Measurements from ENCODE around the gene TNIK. TPM values are rescaled to one million over a fixed set of nuclear protein-coding genes. Genes with fewer than 3 reads are reported as not detected.
"Not testable (repeated sequence)": the region's sequence is repeated elsewhere in the genome, so short reads cannot be mapped to it uniquely, and the experiment has no call there.

TNIK gene
- total RNA-seq, 1 donor: 49.8 TPM

GRCh38 chr3:171459137-171459941 lies 866 bp downstream of the TNIK start:
- H3K9me3 ChIP-seq (ENCODE audit: low read depth, low read length): no peaks in the 10 kb centered on the region
- peaks cover 19% of the 10 kb centered on the region for H3K27me3 ChIP-seq (ENCODE audit: insufficient read depth, low read length)
- peak overlapping the region; percentile 77 for H3K4me3 ChIP-seq (ENCODE audit: low read length)
- H3K4me1 ChIP-seq (ENCODE audit: insufficient read depth, low read length): peaks cover 41% of the 10 kb centered on the region

GRCh38 chr3:171458864-171459136 lies 1.4 kb downstream of the TNIK start:
- Histone ChIP-seq H3K4me1 (ENCODE audit: insufficient read depth, low read length) (peaks cover 41% of the 10 kb centered on the region), H3K4me3 (ENCODE audit: low read length) (peak overlapping the region; percentile 77), H3K9me3 (ENCODE audit: low read depth, low read length) (no peaks in the 10 kb centered on the region), H3K27me3 (ENCODE audit: insufficient read depth, low read length) (peaks cover 19% of the 10 kb centered on the region)

GRCh38 chr3:171458071-171458863 lies 1.9 kb downstream of the TNIK start:
- Histone ChIP-seq H3K27me3 (ENCODE audit: insufficient read depth, low read length) (peaks cover 19% of the 10 kb centered on the region), H3K4me3 (ENCODE audit: low read length) (peak overlapping the region; percentile 77), H3K4me1 (ENCODE audit: insufficient read depth, low read length) (peaks cover 41% of the 10 kb centered on the region), H3K9me3 (ENCODE audit: low read depth, low read length) (no peaks in the 10 kb centered on the region)

DNA sequence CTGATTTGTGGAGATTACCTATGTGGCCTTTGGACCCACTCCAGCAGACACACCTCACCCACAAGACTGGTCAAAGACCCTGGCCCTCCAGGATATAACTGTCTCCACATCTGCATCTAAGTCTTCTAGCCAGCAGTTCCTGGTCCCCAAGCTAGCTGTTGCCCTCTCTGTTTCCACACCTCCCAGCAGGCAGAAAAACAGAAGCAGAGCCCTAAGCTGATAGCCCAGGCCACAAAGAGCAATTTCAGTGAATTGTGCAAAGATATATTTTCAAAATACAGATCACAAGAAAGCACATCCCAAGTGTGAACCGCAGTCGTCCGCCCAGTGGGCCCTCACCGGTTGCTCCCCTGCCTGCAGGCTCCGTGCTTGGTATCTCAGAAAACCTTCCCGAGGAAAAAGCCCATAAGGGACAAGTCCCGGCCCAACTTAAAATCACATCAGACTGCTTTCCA lies 2.6 kb downstream of the TNIK start:
- peaks cover 41% of the 10 kb centered on the region for H3K4me1 ChIP-seq (ENCODE audit: insufficient read depth, low read length)
- no peaks in the 10 kb centered on the region for H3K9me3 ChIP-seq (ENCODE audit: low read depth, low read length)
- H3K4me3 ChIP-seq (ENCODE audit: low read length): peak overlapping the region; percentile 77
- peaks cover 19% of the 10 kb centered on the region for H3K27me3 ChIP-seq (ENCODE audit: insufficient read depth, low read length)

- Histone ChIP-seq H3K27me3 (ENCODE audit: insufficient read depth, low read length) (peaks cover 19% of the 10 kb centered on the region), H3K4me3 (ENCODE audit: low read length) (peak overlapping the region; percentile 77), H3K4me1 (ENCODE audit: insufficient read depth, low read length) (peaks cover 37% of the 10 kb centered on the region), H3K9me3 (ENCODE audit: low read depth, low read length) (no peaks in the 10 kb centered on the region)
Observed at GRCh38 chr3:171456765-171457606, 3.2 kb downstream of the TNIK start.

- Histone ChIP-seq H3K27me3 (ENCODE audit: insufficient read depth, low read length) (peaks cover 16% of the 10 kb centered on the region), H3K4me1 (ENCODE audit: insufficient read depth, low read length) (peaks cover 34% of the 10 kb centered on the region), H3K9me3 (ENCODE audit: low read depth, low read length) (no peaks in the 10 kb centered on the region), H3K4me3 (ENCODE audit: low read length) (no peak overlapping the region)
Observed at GRCh38 chr3:171455603-171456550, 4.3 kb downstream of the TNIK start.

DNA sequence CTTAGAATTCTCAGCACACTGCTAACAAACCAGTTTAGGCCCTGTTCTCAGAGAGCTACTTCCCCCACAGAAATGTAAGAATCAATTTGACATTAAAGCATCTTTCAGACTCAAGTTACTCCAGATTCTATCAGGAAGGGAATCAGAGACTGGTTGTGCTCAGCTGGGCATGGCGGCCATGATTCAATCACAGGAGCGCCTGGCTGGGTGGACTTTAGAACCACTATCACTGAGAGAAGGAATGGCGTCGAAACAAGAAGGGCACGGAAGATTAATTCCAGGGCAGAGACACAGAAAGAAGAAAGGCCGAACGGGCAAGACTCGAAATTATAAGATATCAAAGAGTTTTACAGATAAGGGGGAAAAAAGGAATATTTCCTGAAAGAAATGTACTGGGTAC lies 6.2 kb downstream of the TNIK start:
- Histone ChIP-seq H3K4me3 (ENCODE audit: low read length) (no peak overlapping the region), H3K4me1 (ENCODE audit: insufficient read depth, low read length) (peaks cover 28% of the 10 kb centered on the region), H3K9me3 (ENCODE audit: low read depth, low read length) (no peaks in the 10 kb centered on the region), H3K27me3 (ENCODE audit: insufficient read depth, low read length) (peaks cover 12% of the 10 kb centered on the region)

GRCh38 chr3:171453180-171453886 lies 6.9 kb downstream of the TNIK start:
- H3K27me3 ChIP-seq (ENCODE audit: insufficient read depth, low read length): peaks cover 6% of the 10 kb centered on the region
- peaks cover 20% of the 10 kb centered on the region for H3K4me1 ChIP-seq (ENCODE audit: insufficient read depth, low read length)
- no peak overlapping the region for H3K4me3 ChIP-seq (ENCODE audit: low read length)
- no peaks in the 10 kb centered on the region for H3K9me3 ChIP-seq (ENCODE audit: low read depth, low read length)

DNA sequence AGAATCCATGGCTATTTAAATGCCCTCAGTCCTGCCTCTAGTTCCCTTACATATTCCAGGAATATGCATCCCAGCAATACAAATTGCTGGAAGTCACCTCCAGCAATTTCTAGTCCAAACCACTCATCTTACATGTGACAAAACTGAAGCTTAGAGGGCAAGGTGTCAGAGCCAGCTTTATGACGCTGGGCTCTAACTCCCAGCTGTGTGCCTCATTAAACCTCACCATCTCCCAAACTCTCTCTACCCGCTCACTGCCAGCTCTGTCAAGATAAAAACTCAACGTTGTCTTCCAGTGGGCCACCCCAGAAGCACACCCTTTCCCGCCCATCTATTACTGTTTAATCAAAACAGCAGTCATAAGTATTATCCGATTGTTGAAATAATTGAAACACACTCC lies 7.9 kb downstream of the TNIK start:
- Histone ChIP-seq H3K27me3 (ENCODE audit: insufficient read depth, low read length) (peaks cover 3% of the 10 kb centered on the region), H3K9me3 (ENCODE audit: low read depth, low read length) (no peaks in the 10 kb centered on the region), H3K4me1 (ENCODE audit: insufficient read depth, low read length) (peaks cover 15% of the 10 kb centered on the region), H3K4me3 (ENCODE audit: low read length) (no peak overlapping the region)

DNA sequence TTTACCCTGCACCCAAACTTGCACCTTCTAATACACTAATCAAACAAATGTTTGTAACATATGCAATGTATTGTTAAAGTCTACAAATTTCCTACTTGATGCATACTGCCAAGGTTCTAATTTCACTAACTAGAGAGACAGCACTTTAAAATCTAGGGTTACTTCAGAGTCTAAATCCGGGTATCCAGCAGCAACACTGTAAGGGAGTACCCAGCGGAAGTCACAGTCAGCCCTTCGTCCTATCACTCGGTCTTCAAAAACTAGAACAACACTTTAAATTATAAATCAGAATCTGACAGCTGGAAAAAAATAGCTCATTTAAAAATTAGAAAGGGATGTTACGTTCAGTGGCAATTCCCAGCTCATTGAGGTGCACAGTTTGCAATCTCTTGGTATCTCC lies 8.3 kb downstream of the TNIK start:
- no peak overlapping the region for H3K4me3 ChIP-seq (ENCODE audit: low read length)
- H3K4me1 ChIP-seq (ENCODE audit: insufficient read depth, low read length): peaks cover 12% of the 10 kb centered on the region
- no peaks in the 10 kb centered on the region for H3K27me3 ChIP-seq (ENCODE audit: insufficient read depth, low read length)
- H3K9me3 ChIP-seq (ENCODE audit: low read depth, low read length): no peaks in the 10 kb centered on the region

- H3K4me1 ChIP-seq (ENCODE audit: insufficient read depth, low read length); H3K9me3 ChIP-seq (ENCODE audit: low read depth, low read length): not testable (repeated sequence)
Observed at GRCh38 chr3:171447579-171447891, 12.7 kb downstream of the TNIK start.

GRCh38 chr3:171446801-171447578 lies 13.2 kb downstream of the TNIK start:
- H3K4me1 ChIP-seq (ENCODE audit: insufficient read depth, low read length): peaks cover 10% of the 10 kb centered on the region

More at GRCh38 chr3:171447579-171447891, 12.7 kb downstream of the TNIK start:
- H3K27me3 ChIP-seq (ENCODE audit: insufficient read depth, low read length); H3K4me3 ChIP-seq (ENCODE audit: low read length): not testable (repeated sequence)

DNA sequence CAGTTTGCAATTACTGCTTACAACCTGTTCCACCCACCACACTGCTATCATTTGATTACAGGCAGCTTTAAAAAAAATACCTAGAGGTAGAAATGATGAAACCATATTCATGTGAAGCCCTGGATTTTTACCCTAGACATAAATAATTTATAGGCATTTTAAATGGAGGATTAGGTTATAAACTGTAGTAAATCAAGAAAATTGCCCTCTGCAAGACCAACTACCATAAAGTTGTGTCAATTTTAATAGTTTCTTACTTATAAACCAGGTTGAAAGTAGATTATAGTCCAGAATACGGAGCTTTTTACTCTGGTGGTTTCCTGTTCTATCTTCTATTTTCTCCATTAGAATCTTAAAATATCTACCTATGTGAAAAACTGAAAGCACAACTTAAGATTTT lies 13.9 kb downstream of the TNIK start:
- no peak overlapping the region for H3K4me3 ChIP-seq (ENCODE audit: low read length)

More at GRCh38 chr3:171446801-171447578, 13.2 kb downstream of the TNIK start:
- H3K4me3 ChIP-seq (ENCODE audit: low read length): no peak overlapping the region
- H3K9me3 ChIP-seq (ENCODE audit: low read depth, low read length): no peaks in the 10 kb centered on the region
- H3K27me3 ChIP-seq (ENCODE audit: insufficient read depth, low read length): no peaks in the 10 kb centered on the region

More for the DNA sequence above, 13.9 kb downstream of the TNIK start:
- Histone ChIP-seq H3K9me3 (ENCODE audit: low read depth, low read length) (no peaks in the 10 kb centered on the region), H3K4me1 (ENCODE audit: insufficient read depth, low read length) (peaks cover 8% of the 10 kb centered on the region), H3K27me3 (ENCODE audit: insufficient read depth, low read length) (no peaks in the 10 kb centered on the region)

Measured in mononuclear cell (primary cell).